DND-41 (cell line): ENCODE measurements around the gene RHOB.

Experiments
- ATAC-seq: fragments of 200-7000 bp; cut with Tn5 transposase; 3 replicates; pipeline ENCODE4 v1.9.1; 2021; ENCODE audit warnings: low read depth; ENCODE audit not compliant: insufficient read depth
- DNase-seq: peaks from one replicate; pipeline ENCODE4 v3.0.0-alpha.2; 2020
- H2AFZ ChIP-seq: 2 replicates; pipeline ENCODE4 v1.6.0; 2012; ENCODE audit warnings: low read depth, low read length
- H3K27ac ChIP-seq: 2 replicates; pipeline ENCODE4 v1.5.1; 2012; ENCODE audit warnings: low read length, inconsistent platforms
- H3K27me3 ChIP-seq: fragments of 200-600 bp; sonication (generic); 2 replicates; pipeline ENCODE4 v1.6.0; 2012; ENCODE audit warnings: low read length, mild to moderate bottlenecking, inconsistent platforms; ENCODE audit not compliant: insufficient read depth, poor library complexity
- H3K36me3 ChIP-seq: 2 replicates; pipeline ENCODE4 v1.5.1; 2012; ENCODE audit warnings: low read length, inconsistent platforms; ENCODE audit not compliant: insufficient read depth
- H3K4me1 ChIP-seq: 2 replicates; pipeline ENCODE4 v1.5.1; 2012; ENCODE audit warnings: mild to moderate bottlenecking, low read length; ENCODE audit not compliant: insufficient read depth
- H3K4me2 ChIP-seq: 2 replicates; pipeline ENCODE4 v1.6.0; 2012; ENCODE audit warnings: mild to moderate bottlenecking, moderate library complexity, low read length, inconsistent platforms; ENCODE audit not compliant: insufficient read depth
- H3K4me3 ChIP-seq, 2 experiments: fragments of 200-600 bp in 1 of 2; shearing (Covaris generic) in 1 of 2; 2 replicates each; pipeline ENCODE4 v1.5.1; 2012 to 2016; ENCODE audit warnings: inconsistent platforms in 2 of 2, low read length in 2 of 2, mild to moderate bottlenecking in 2 of 2, low read depth in 1 of 2, moderate library complexity in 1 of 2
- H3K79me2 ChIP-seq: 2 replicates; pipeline ENCODE4 v1.6.0; 2012; ENCODE audit warnings: low read length, inconsistent platforms; ENCODE audit not compliant: insufficient read depth
- H3K9ac ChIP-seq: 2 replicates; pipeline ENCODE4 v1.6.0; 2012; ENCODE audit warnings: low read depth, mild to moderate bottlenecking, inconsistent platforms, low read length, moderate library complexity
- H3K9me3 ChIP-seq: 2 replicates; pipeline ENCODE4 v1.5.1; 2012; ENCODE audit warnings: low read length, moderate library complexity, mild to moderate bottlenecking, inconsistent platforms; ENCODE audit not compliant: insufficient read depth, severe bottlenecking
- H4K20me1 ChIP-seq: 2 replicates; pipeline ENCODE4 v1.6.0; 2012; ENCODE audit warnings: low read length; ENCODE audit not compliant: insufficient read depth
- EZH2 ChIP-seq: IDR thresholded peaks from 3 replicates; pipeline ENCODE4 v1.6.1; 2012; ENCODE audit warnings: borderline replicate concordance, low read depth, mild to moderate bottlenecking, moderate library complexity, low read length, inconsistent platforms; ENCODE audit not compliant: severe bottlenecking
- TF ChIP-seq, protein P1 (sequence below): IDR thresholded peaks from 2 replicates; pipeline ENCODE4 v1.5.1; 2012; ENCODE audit warnings: borderline replicate concordance, low read length, moderate library complexity, mild to moderate bottlenecking; ENCODE audit not compliant: poor library complexity, severe bottlenecking; ENCODE audit errors: extremely low read depth

Gene RHOB

DNA sequence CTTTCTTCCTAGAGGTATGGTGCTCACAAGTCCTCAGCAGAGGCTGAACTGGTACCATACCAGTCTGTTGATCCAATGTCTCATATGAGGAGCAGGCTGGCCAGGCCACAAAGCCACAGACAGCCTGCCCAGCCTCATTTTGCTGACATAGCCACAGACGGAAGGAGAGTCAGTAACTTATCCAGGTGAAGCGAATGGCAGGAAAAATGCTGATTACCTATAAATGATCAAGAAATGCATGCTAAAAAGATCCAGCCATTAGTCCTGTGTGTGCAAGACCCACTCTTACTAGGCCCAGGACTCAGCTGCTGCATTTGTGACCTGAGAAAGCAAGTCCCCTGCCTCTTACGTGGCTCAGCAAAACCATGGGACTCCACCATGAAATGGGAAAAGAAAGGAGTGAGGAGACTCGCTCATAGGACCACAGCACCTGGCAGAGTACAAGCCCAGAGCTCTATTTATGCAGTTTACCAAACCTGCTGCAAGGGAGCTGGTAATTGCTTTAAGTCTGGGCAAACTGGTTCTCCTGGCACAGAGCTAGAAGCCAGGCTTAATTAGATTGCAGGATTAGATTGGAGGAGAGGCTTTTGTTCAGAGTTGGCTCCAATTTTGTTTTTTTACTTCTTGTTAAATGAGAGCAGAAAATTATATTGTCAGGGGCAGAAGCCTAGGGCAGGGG, 19.0 kb downstream of the RHOB start:
- TF ChIP-seq, protein P1, sequence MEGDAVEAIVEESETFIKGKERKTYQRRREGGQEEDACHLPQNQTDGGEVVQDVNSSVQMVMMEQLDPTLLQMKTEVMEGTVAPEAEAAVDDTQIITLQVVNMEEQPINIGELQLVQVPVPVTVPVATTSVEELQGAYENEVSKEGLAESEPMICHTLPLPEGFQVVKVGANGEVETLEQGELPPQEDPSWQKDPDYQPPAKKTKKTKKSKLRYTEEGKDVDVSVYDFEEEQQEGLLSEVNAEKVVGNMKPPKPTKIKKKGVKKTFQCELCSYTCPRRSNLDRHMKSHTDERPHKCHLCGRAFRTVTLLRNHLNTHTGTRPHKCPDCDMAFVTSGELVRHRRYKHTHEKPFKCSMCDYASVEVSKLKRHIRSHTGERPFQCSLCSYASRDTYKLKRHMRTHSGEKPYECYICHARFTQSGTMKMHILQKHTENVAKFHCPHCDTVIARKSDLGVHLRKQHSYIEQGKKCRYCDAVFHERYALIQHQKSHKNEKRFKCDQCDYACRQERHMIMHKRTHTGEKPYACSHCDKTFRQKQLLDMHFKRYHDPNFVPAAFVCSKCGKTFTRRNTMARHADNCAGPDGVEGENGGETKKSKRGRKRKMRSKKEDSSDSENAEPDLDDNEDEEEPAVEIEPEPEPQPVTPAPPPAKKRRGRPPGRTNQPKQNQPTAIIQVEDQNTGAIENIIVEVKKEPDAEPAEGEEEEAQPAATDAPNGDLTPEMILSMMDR, result no peak
- no peak for TF ChIP-seq EZH2
- H3K9me3 ChIP-seq, result no peaks in the 10 kb centered on the region
- H3K79me2 ChIP-seq, result no peaks in the 10 kb centered on the region
- ATAC-seq (no peak), DNase-seq (no peak)
- no peak overlapping the region for H3K4me3 ChIP-seq
- no peak overlapping the region for H3K27ac ChIP-seq
- no peaks in the 10 kb centered on the region for H4K20me1 ChIP-seq
- no peaks in the 10 kb centered on the region for H3K27me3 ChIP-seq
- no peak overlapping the region for H3K9ac ChIP-seq
- H2AFZ ChIP-seq, result no peak overlapping the region
- H3K4me1 ChIP-seq, result no peaks in the 10 kb centered on the region
- H3K4me2 ChIP-seq, result no peak overlapping the region
- no peaks in the 10 kb centered on the region for H3K36me3 ChIP-seq

DNA sequence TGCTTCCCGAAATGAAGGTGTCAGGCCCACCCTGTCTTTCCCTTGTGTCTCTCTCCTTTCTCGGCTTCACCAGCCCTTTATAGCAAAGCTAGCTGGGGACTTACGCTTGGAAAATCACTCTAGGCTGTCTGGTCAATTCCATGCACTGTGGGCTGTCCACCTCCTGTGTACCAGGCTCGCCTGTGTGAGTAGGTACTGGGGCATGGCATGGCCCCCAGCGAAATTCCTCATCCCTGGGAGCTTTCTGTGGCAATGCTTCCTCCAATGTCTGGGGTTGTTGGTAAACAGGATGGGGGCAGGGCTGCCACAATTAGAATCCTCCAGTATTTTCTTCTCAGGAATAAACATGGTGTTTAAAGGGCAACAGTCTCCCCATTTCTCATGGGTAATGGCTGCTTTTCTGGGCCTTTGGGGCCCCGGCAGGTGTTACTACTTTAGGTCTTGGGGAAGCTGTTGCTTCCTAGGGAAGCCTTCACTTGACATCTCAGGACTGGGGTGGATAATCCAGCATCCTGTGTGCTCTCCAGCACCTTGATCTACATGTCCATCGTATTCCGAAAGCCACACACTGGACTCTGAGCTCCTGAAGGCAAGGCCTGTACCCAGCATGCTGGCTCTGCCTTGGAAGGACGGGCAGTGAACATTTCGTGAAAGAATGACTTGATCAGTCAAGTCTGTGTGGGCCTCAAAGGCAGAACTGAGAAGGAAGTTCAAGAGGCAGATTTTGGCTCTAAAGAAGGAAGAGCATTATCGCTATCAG, 21.1 kb downstream of the RHOB start:
- no peak overlapping the region for H3K9ac ChIP-seq
- no peak overlapping the region for H2AFZ ChIP-seq
- H4K20me1 ChIP-seq, result no peaks in the 10 kb centered on the region
- DNase-seq, result no peak
- no peak for TF ChIP-seq EZH2
- TF ChIP-seq, protein P1, result no peak
- no peaks in the 10 kb centered on the region for H3K27me3 ChIP-seq
- no peak overlapping the region for H3K4me2 ChIP-seq
- no peaks in the 10 kb centered on the region for H3K9me3 ChIP-seq
- H3K27ac ChIP-seq, result no peak overlapping the region
- H3K4me1 ChIP-seq, result no peaks in the 10 kb centered on the region
- H3K4me3 ChIP-seq, result no peak overlapping the region
- H3K36me3 ChIP-seq, result no peaks in the 10 kb centered on the region
- no peaks in the 10 kb centered on the region for H3K79me2 ChIP-seq
- no peak for ATAC-seq

DNA sequence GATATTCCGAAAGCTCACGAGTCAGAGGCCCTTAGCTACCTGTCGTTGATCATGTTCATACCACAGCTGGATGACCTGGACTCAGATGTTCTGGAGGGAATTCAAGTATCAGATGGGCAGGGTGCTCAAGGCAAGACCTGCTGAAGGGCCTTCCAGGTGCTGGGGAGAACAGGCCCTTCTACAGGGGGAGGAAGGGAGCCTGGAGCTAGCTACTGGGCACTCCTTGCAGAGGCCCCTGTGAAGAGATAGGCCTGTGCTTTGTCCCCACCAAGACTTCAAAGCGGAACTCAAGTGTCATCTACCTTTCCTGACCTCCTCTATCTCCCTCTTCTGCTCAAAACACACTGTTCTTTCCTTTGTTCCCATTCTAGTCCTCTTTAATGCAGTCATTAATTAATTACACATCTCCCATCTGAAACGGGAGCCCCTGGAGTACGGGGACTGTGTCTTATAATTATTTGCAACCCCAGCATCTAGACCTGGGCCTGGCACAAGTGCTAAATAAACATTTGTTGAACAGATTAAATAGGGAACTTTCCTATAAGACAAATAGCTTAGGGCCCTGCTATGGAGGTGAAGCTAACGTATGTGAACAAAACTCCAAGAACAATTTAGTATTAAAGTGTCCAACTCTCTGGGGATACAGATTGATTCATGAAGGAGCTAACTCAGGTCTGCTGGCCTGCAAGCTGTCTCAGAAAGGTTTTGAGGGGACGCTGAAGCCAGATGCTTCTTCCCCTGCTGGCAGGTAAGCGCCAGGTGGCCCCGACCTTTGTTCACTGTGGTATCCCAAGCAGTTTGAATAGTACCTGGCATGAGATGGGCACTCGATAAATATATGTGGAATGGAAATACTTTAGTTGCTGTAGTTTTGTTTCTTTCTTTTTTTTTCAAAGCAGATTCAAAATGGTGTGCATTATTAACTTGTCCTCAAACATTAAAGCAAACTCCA, 22.0 kb downstream of the RHOB start:
- no peaks in the 10 kb centered on the region for H3K79me2 ChIP-seq
- TF ChIP-seq EZH2, result no peak
- TF ChIP-seq, protein P1, result no peak
- H3K4me1 ChIP-seq, result no peaks in the 10 kb centered on the region
- H3K9me3 ChIP-seq, result no peaks in the 10 kb centered on the region
- no peak overlapping the region for H2AFZ ChIP-seq
- no peak overlapping the region for H3K9ac ChIP-seq
- no peaks in the 10 kb centered on the region for H3K27me3 ChIP-seq
- no peak overlapping the region for H3K27ac ChIP-seq
- ATAC-seq (no peak), DNase-seq (no peak)
- H3K4me3 ChIP-seq, result no peak overlapping the region
- no peaks in the 10 kb centered on the region for H3K36me3 ChIP-seq
- no peak overlapping the region for H3K4me2 ChIP-seq
- H4K20me1 ChIP-seq, result no peaks in the 10 kb centered on the region
